Epithelial cell of proximal tubule (primary cell): ENCODE results near the gene GUCA2B. TPM values are rescaled to one million over a fixed set of nuclear protein-coding genes. Genes with fewer than 3 reads are reported as not detected.

Experiments
- DNase-seq: peaks from one replicate; pipeline ENCODE4 v3.0.0-alpha.2; 2011; ENCODE audit warnings: low read depth
- H3K4me3 ChIP-seq: 2 replicates; pipeline ENCODE4 v1.5.1; 2011; ENCODE audit warnings: low read depth, mild to moderate bottlenecking, low read length
- total RNA-seq: library from RNA; depleted of rRNA; stranded (reverse); fragments of >200 nt; gene quantifications from 2 replicates; pipeline ENCODE4 v1.2.3, GENCODE V29; 2015
- TF ChIP-seq, protein P1 (sequence below): conservative IDR thresholded peaks from 2 replicates; pipeline ENCODE4 v1.5.1; 2012; ENCODE audit warnings: low read depth, mild to moderate bottlenecking, low read length

GUCA2B gene
- total RNA-seq, 1 donor from 2014 or later = not detected

DNA sequence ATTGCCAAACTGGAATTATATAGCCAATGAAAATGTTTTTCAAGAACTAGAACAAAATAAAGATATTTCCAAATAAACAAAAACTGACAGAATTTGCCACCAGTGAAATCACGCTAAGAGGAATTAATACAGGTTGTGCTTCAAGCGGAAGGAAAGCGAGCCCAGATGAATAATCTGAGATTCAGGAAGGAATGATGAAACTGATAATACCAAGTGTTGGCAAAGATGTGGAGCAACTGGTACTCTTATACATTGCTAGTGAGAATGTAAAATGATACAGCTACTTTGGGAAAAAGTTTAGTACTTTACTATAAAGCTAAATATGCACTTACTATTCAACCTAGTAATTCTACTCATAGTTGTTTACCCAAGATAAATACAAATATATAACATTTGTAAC, 30.8 kb upstream of the GUCA2B start:
- no peak for DNase-seq
- H3K4me3 ChIP-seq = no peak overlapping the region
- TF ChIP-seq, protein P1, sequence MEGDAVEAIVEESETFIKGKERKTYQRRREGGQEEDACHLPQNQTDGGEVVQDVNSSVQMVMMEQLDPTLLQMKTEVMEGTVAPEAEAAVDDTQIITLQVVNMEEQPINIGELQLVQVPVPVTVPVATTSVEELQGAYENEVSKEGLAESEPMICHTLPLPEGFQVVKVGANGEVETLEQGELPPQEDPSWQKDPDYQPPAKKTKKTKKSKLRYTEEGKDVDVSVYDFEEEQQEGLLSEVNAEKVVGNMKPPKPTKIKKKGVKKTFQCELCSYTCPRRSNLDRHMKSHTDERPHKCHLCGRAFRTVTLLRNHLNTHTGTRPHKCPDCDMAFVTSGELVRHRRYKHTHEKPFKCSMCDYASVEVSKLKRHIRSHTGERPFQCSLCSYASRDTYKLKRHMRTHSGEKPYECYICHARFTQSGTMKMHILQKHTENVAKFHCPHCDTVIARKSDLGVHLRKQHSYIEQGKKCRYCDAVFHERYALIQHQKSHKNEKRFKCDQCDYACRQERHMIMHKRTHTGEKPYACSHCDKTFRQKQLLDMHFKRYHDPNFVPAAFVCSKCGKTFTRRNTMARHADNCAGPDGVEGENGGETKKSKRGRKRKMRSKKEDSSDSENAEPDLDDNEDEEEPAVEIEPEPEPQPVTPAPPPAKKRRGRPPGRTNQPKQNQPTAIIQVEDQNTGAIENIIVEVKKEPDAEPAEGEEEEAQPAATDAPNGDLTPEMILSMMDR = no peak

DNA sequence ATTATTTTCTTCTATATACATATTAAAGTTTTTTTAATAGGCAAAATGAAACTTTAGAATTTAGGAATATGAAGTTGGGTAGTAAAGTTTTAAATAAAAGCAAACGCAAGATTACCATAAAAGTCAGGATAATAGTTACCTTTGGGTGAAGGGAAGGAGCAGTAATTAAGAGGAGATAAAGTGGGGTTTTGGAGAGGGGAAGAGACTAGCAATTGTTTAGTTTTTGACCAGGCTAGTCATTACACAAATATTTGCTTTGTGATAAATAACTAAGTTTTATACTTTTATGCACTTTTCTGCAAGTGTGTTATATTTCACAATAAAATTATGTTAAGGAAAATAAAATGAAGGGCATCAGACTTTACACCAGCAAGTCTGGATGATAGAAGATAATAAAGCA, 27.7 kb upstream of the GUCA2B start:
- no peak overlapping the region for H3K4me3 ChIP-seq
- TF ChIP-seq, protein P1 = no peak
- DNase-seq = no peak

DNA sequence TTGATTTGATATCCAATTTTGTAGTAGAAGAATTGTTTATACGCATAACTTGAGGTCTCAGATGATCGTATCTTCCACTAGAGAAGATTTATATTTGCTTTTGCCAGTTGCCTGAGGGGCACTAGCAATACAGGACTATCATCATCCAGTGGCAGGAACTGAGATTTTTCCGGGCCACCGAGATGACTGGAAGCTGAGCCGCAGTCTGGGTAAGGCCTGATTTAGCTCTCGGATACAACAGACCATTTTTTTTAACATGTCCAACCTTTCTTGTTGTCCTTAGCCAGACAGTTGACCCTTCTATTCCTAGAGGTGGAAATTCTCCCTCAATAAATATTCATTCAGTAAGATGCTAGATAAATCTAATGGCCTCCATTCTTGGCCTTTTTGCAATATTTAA, 25.4 kb upstream of the GUCA2B start:
- TF ChIP-seq, protein P1 = no peak
- DNase-seq = no peak
- H3K4me3 ChIP-seq = no peak overlapping the region

DNA sequence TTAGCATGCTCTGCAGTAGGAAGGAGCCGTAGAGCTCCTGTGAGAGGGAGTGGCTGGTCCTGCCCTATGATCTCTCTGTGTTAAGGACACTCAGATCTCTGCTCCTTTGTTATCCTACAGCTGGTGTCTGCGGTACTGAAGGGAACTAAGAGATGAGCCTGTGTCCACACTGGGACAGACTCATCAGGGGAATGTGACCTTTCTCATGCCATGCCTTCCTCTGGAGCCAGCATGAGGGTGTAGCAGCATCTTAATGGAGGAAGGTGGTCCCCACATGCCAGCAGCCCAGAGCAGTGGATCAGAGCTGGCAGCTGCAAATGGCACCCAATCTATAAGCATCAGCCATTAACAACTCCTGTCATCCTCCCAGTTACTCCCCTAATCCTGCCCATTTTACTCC, 24.7 kb upstream of the GUCA2B start:
- no peak for DNase-seq
- TF ChIP-seq, protein P1 = no peak
- H3K4me3 ChIP-seq = no peak overlapping the region

DNA sequence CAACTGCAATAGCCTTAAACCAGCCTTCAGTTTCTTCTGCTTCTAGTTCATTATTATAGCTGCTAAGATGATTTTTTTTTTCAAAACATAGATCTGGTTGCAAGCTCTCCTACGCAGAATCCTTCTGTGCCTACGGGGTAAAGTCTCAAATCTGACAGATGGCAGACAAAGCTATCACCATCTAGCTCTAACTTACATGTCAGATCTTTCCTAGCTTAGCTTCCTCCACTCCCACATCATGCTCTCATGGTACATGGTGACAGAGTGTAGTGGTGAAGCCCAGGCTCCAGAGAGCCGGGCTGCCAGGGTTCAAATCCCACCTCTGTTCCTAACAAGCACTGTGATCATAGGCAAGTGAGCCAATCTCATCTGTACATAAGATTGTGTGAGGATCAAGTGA, 24.2 kb upstream of the GUCA2B start:
- DNase-seq = no peak
- no peak overlapping the region for H3K4me3 ChIP-seq
- TF ChIP-seq, protein P1 = no peak

DNA sequence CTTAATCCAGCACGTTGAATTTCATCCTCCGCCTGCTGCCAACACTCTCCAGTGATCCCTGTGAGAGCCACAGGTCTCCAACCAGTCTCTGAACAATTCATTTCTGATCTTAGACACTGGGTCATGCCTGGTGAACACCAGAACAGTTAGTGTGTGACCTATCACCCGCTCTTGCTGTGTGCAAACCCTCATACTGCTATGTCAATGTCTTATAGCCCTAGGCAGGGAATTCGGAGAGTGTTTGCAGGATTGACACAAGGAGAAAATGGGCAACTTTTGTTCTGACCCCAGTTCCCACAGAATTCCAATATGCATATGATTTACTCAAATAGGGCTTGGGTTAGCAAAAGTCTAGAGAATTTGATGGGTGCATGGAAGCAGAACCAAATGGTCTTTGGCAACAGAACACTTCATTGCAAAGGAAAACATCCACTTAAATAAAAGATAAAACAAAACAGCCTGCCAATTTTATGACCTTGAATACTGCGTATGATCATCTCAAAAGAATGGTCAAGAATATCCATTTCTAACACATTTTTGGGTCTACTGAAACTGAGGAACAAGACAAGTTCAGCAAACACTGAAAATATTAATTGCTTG, 23.0 kb upstream of the GUCA2B start:
- TF ChIP-seq, protein P1 = no peak
- H3K4me3 ChIP-seq = no peak overlapping the region
- DNase-seq = no peak

DNA sequence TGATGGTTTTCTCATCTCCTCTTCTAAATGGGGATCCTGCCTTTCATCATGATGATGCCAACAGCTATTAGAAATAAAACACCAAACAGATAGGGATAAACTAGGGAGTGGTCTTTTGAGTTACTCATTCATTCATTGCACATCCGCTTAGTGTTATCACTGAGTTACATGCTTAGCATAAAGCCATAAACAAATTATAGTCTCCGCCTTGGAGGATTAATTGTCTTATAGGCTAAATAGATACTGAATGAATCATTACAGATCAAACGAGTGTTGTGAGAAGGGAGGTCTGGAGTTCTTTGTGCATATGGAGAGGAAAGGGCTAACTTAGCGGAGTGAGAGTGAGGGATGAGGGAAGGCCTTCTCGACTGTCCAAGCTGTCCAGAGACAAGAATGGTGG, 19.8 kb upstream of the GUCA2B start:
- TF ChIP-seq, protein P1 = no peak
- no peak for DNase-seq
- H3K4me3 ChIP-seq = no peak overlapping the region
